Peyer's patch (tissue), 4 donors: ENCODE data around the gene DQX1.

Experiments
- POLR2A ChIP-seq, 2 donors: fragments of 450-650 bp; IDR thresholded peaks; one replicate each; pipeline ENCODE4 v1.5.1; 2017; ENCODE audit warnings: antibody characterized with exemption in 2 of 2, mild to moderate bottlenecking in 2 of 2, moderate library complexity in 2 of 2
- TF ChIP-seq, protein P1 (sequence below), 6 experiments: fragments of 450-650 bp in 4 of 6; fragments of 200-600 bp in 2 of 6; sonication (generic) in 1 of 6; IDR thresholded peaks; one replicate each; pipeline ENCODE4 v1.5.1; 2017 to 2019; ENCODE audit warnings: antibody characterized with exemption in 6 of 6, mild to moderate bottlenecking in 3 of 6, moderate library complexity in 1 of 6

DNA sequence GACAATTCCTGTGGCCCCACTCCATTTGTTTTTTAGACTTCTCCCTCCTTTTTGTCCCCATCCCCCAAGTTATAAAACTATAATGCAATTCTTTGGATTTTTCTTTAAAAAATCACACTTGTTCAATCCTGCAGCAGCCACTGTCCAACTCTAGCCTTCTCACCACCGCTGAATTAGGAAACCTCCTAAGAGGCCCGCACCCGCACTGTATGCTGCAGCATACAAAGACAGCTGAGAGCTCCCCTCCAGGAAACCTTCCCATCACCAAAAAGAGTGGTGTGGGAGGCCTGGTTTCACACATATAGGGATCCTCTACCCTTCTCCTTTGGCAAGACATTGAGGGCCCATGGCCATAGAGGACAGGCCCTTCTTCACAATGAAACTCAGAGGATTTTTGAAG, 21.4 kb downstream of the DQX1 start:
- TF ChIP-seq POLR2A (IDR thresholded peaks at IDR 0.05): no peak
- TF ChIP-seq, protein P1, sequence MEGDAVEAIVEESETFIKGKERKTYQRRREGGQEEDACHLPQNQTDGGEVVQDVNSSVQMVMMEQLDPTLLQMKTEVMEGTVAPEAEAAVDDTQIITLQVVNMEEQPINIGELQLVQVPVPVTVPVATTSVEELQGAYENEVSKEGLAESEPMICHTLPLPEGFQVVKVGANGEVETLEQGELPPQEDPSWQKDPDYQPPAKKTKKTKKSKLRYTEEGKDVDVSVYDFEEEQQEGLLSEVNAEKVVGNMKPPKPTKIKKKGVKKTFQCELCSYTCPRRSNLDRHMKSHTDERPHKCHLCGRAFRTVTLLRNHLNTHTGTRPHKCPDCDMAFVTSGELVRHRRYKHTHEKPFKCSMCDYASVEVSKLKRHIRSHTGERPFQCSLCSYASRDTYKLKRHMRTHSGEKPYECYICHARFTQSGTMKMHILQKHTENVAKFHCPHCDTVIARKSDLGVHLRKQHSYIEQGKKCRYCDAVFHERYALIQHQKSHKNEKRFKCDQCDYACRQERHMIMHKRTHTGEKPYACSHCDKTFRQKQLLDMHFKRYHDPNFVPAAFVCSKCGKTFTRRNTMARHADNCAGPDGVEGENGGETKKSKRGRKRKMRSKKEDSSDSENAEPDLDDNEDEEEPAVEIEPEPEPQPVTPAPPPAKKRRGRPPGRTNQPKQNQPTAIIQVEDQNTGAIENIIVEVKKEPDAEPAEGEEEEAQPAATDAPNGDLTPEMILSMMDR (IDR thresholded peaks at IDR 0.05): no peak
